Brain microvascular endothelial cell (primary cell): Measurements from ENCODE around the gene FCHSD2.

Source experiments
- DNase-seq: peaks from one replicate; pipeline ENCODE4 v3.0.0-alpha.2; 2020
- H3K27ac ChIP-seq: fragments of 250-450 bp; sonication (Bioruptor Pico); 2 replicates; pipeline ENCODE4 v1.5.1; 2020; ENCODE audit warnings: mild to moderate bottlenecking, moderate library complexity
- H3K27me3 ChIP-seq: fragments of 250-450 bp; sonication (Bioruptor Pico); replicated peaks from 2 replicates; pipeline ENCODE4 v1.5.1; 2020; ENCODE audit warnings: mild to moderate bottlenecking
- H3K36me3 ChIP-seq: fragments of 250-450 bp; sonication (Bioruptor Pico); replicated peaks from 2 replicates; pipeline ENCODE4 v1.5.1; 2020; ENCODE audit warnings: mild to moderate bottlenecking
- H3K4me3 ChIP-seq: 2 replicates; pipeline ENCODE4 v1.5.1; 2011; ENCODE audit warnings: low read depth, mild to moderate bottlenecking, control low read depth, low read length, moderate library complexity
- in situ Hi-C: cut with HindIII; loops from 2 replicates; pipeline ENCODE4 v1.10.0; 2017; ENCODE audit warnings: low sequenced_read_pairs, low pct_ligation_motif_present
- TF ChIP-seq, protein P1 (sequence below): IDR thresholded peaks from 2 replicates; pipeline ENCODE4 v1.5.1; 2011; ENCODE audit warnings: low read depth, mild to moderate bottlenecking, moderate library complexity, low read length, control low read depth, inconsistent platforms; ENCODE audit errors: missing control alignments

FCHSD2 gene

DNA sequence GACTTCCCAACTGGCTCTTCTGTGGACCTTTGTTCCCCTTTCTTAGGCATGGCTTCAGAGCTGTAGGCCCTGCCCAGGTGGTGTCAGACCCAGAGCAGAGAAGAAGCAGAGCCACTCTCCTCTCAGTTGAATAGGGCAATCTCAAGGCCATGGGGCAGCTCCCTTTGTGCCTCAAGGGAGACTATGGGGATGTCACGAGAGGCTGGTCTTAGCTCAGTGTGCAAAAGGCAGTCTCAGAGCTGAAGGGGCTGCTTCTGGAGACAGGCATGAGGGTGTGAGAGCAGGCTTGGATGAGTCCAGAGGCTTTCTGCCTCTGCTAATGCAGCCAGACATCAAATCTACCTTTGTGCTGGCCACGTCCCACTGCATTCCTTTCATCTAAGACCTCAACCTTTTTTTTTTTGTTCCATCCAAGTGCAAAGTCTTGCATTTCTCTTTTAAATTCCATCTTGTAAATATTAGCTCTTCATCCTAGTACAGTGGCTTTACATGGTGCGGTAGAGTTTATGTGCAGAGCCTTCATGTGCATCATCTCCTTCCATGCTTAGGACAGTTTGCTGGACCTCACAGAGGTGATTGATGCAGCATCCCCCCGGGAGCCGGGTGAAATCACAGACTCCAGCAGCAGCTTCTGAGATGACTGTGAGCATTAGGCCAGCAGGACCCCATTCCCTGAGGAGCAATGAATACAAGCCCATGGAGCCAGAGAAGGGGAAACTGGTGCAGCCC, 34.2 kb upstream of the FCHSD2 start:
- TF ChIP-seq, protein P1, sequence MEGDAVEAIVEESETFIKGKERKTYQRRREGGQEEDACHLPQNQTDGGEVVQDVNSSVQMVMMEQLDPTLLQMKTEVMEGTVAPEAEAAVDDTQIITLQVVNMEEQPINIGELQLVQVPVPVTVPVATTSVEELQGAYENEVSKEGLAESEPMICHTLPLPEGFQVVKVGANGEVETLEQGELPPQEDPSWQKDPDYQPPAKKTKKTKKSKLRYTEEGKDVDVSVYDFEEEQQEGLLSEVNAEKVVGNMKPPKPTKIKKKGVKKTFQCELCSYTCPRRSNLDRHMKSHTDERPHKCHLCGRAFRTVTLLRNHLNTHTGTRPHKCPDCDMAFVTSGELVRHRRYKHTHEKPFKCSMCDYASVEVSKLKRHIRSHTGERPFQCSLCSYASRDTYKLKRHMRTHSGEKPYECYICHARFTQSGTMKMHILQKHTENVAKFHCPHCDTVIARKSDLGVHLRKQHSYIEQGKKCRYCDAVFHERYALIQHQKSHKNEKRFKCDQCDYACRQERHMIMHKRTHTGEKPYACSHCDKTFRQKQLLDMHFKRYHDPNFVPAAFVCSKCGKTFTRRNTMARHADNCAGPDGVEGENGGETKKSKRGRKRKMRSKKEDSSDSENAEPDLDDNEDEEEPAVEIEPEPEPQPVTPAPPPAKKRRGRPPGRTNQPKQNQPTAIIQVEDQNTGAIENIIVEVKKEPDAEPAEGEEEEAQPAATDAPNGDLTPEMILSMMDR, result no peak
- in situ Hi-C loops, result loop anchor here (25.0 kb wide), 1 partner anchor 339 kb away; no protein-coding TSS in a partner anchor
- Histone ChIP-seq H3K27me3 (no peaks in the 10 kb centered on the region), H3K27ac (no peak overlapping the region), H3K4me3 (no peak overlapping the region), H3K36me3 (no peaks in the 10 kb centered on the region)
- DNase-seq, result no peak

DNA sequence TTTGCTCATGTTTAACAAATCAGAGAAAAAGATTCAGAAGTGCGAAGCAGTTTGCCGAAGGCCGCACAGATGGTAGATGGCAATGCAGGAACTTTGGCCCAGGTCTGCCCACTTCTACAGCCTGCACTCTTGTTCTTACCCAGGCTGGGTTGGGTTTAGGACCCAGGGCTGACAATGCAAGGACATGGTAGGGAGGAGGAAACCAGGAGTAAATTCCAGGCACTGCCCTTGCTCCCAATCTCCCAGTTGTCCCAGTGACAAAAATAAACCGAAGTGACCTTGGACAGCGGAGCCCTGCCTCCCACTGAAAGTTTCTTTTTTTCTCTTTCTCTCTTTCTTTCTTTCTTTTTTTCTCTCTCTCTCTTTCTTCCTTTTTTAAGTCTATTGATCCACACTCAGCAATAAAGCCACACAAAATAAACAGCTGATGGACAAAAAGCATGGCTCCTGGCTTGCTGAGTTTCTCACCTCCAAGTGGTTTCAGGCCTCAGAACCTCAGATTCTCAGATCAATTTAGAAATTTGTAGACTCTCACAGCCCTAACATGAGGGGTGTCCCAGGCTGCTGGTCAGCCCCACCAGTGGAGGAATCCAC, 33.5 kb upstream of the FCHSD2 start:
- TF ChIP-seq, protein P1, result no peak
- in situ Hi-C loops, result loop anchor here (25.0 kb wide), 1 partner anchor 338 kb away; no protein-coding TSS in a partner anchor
- H3K27ac ChIP-seq, result no peak overlapping the region
- no peak for DNase-seq
- H3K36me3 ChIP-seq, result no peaks in the 10 kb centered on the region
- no peak overlapping the region for H3K4me3 ChIP-seq
- H3K27me3 ChIP-seq, result no peaks in the 10 kb centered on the region

DNA sequence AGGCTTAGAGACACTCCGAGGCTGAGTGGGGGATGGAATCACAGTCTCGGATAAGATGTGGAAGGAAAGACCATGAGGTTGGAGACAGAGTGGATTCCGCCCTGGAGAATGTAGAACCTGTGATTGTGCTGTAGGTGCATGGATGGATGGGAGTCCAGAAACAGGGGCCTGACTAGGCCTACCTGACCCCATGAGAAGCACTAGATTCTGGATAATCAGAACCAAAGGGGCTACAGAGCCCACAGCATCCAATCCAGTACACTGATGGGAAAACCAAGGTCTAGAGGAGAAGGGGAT, 32.3 kb upstream of the FCHSD2 start:
- TF ChIP-seq, protein P1, result no peak
- DNase-seq, result no peak
- H3K27me3 ChIP-seq, result no peaks in the 10 kb centered on the region
- no peaks in the 10 kb centered on the region for H3K36me3 ChIP-seq
- H3K4me3 ChIP-seq, result no peak overlapping the region
- in situ Hi-C loops, result no loop called here
- no peak overlapping the region for H3K27ac ChIP-seq

DNA sequence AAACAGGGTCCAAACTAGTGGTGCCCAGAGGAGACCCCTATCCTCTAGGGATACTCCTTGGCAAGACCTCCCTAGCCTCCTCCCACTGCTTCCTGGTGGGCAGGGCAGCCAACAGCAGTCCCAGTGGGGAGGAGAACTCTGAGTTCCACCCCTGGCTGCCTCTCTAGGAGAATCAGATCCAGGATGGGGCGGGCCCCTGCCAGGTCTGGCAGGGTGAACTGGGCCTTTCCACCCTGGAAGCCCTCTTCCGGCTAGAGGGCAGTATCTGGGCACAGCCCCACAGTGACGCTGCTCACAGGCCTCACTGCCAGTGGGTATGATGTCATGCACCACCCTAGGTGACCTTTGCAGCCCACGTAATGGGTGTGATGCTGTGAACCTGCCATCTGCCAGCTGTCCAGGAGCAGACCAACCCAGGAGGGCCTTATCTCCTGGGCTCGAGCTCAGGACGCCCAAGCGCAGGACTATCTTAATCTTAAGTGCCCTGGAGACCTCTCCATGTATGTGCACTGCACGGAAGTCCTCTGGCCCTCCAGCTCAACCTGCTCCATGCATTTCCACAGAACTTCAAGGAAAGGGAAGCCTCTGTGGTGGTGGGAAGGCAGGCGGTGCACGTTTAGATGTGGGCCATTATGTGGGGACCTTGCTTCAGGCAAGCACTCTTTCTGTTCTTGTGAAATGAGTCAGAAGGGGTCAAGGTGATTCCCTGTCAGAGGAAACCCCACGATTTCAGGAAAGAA, 31.8 kb upstream of the FCHSD2 start:
- Histone ChIP-seq H3K27ac (no peak overlapping the region), H3K4me3 (no peak overlapping the region), H3K36me3 (no peaks in the 10 kb centered on the region), H3K27me3 (no peaks in the 10 kb centered on the region)
- TF ChIP-seq, protein P1, result no peak
- in situ Hi-C loops, result no loop called here
- DNase-seq, result no peak

DNA sequence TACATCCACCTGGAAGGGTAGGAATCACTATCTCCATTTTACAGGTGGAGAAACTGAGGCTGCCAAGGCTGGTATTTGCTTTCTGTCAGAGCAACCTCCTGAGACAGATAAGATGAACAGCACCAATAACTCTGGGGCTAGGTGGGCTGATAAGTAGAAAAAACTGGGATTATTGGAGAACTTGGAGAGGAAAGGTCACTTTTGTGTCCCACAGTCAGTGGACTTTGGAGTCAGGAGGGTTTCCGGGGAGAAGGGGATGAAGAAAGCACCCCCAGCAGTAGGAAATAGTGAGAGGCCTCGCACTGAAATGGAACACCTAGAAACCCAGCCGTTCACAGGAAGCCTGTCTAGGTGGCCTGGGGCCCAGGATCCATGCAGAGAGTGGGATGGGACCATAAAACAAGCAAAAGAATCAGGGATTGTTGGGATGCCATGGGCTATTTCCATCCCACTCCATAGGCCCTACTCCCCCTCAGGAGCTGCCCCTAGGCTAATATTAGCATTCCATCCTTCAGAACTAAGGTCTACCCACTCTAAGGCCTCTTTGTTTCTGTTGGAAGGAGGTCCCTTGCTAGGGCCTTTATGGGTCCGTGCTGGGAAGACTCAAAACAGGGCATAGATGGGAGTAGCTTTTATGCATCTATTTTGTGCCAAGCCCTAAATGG, 31.0 kb upstream of the FCHSD2 start:
- TF ChIP-seq, protein P1, result no peak
- H3K27ac ChIP-seq, result no peak overlapping the region
- H3K27me3 ChIP-seq, result no peaks in the 10 kb centered on the region
- in situ Hi-C loops, result no loop called here
- no peak overlapping the region for H3K4me3 ChIP-seq
- DNase-seq, result no peak
- no peaks in the 10 kb centered on the region for H3K36me3 ChIP-seq
